Astrocyte of the hippocampus (primary cell): Measurements from ENCODE around the gene CPNE1.

Experiments
- DNase-seq: peaks from one replicate; pipeline ENCODE4 v3.0.0; 2011; ENCODE audit warnings: low read depth, low spot score

CPNE1 gene

DNA sequence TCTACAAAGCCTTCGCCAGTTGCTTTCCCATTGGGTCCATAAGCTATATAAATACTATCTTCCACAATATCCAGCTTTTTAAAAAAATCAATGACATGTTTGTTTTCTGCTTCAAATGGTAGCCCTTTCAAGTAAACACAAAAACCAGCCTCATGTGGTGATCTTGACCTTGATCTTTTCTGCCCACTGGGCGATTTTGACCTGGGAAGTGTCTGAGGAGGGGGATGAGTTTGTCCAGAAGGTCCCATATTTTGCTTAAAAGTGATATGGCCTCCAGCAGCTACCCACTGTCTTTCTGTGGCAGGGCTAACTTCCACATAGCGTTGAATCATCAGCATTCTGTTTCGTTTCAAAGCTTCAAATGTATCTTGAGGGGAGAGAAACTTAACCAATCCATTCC is 10.8 kb downstream of the CPNE1 start:
- DNase-seq = no peak

DNA sequence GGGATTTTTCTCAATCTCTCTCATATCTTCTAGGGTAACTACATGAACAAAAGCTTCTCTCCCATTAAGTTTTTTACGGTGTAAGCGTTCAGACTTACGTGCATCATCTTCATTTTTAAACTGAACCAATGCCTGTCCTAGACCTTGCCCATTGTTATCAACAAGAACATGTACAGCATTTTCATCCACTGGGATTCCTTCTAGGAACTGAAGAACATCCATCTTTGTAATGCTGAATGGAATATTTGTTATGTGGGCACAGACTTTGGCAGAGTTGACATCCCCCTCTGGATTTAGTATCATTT is 11.3 kb downstream of the CPNE1 start:
- no peak for DNase-seq

DNA sequence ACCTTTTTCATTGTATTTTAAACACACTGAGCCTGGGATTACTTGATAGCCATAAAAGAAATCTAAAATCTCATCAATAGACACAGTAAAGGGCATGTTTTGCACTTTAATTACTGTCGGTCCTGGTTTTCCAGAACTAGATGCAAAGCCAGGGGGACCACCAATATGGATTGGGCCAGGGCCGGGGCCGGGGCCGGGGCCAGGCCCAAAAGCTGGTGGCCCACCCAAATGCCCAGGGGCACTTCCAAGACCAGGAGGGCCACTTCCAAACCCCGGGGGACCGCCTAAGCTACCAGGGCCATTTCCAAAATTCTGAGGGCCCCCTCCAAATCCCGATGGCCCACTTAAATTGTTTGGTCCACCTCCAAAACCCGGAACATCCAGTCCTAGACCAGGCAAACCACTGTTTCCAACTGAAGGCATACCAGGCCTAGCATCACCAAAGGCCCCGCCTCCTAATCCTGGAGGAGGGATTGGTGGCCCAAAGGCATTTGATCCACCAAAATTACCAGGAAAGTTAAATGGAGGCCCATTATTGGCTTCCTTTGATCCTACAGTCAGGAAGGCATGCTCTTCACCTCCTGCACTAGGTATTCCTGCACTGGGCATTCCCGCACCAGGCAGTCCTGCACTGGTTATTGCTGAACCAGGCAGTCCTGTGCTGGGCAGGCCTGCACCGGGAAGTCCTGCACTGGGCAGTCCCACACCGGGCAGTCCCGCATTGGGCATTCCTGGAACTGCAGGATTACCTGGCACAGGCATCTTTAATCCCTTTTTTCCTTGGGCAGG is 11.9 kb downstream of the CPNE1 start:
- no peak for DNase-seq

DNA sequence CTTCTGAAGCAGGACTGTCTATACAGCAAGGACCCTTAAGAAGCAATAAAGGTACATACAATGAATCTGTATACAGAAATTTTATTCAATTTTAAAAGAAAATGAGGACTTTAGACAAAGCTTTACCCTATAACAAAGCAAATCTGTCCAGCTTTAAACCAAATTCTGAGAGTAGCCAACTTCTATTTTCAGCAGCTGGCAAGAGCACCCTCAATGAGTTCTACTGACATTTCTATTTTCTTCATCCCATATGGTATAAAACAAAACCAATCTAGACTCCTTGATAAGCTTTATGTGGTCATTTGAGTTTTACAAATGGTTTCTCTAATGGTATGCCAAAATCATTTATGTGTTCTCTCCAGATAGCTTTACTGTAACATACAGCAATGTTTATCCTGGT is 12.7 kb downstream of the CPNE1 start:
- no peak for DNase-seq

DNA sequence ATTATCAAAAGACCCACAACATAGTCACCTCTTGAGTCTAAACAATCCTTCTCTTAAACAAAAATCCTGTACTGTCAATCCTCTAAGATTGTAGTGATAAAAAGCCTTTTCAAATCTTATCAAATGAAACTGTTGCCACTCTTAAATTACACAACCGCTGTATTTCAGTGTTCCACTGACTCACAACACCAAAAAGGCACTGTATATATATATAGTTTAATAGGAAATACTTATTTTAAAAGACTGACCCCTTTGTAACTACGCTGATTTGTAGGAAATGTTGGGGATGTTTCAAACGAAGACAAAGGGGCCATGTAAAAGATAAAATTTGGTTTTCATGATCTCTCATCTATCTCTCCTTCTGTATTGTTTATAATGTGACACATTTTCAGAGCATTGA is 14.1 kb downstream of the CPNE1 start:
- no peak for DNase-seq

DNA sequence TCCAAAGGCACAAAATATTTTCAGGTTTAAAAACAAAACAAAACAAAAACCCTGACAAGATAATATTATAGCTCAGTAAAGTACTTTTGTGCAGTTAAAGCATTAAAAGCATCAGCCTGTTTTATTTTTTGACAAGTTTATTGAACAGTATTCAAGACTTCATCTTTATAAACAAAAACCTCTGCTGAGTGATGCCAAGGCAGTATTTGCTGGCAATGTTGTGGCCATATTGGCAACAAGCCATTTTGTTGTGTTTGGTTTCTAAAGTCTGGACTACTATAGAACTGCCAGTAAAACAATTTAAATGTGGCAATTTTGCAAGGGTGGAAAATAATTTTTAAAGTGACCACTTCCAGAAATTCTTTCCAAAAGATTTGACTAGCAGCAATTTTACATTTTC is 15.9 kb downstream of the CPNE1 start:
- DNase-seq = peak; percentile 56

DNA sequence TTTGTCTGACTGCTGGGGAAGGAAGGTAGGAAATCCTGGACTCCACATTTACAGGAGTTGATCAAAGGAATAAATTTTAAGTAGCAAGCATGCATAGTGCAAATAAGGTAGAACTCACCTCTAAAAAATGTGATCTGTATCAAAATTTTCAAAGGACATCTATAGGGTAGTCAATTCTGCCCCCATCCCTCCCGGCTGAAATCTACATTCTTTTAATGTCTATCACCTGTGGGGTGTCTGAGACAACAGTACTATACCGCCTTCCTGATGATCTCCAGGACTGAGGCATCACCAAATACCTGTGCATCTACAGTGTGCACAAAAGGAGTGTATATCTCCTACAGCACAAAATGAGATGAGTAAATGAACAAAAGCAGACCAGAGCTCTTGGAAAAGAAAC is 19.9 kb downstream of the CPNE1 start:
- no peak for DNase-seq

DNA sequence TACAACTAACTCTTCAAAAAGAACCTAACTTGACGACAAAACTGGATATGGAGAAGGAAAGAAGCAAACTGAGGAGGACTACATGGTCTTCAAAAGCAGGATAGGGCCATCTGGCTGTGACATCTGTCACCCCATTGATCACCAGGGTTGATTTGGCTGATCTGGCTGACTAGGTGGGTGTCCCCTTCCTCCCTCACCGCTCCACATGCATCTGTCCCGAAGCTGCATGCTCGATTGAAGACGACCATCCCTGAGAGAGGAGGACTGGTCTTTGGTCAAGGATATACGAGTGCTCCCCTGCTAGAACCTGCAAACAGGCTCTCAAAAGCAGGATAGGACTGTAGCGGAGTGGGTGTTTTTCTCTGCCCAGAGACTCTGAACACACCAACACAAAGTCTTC is 21.7 kb downstream of the CPNE1 start:
- no peak for DNase-seq

DNA sequence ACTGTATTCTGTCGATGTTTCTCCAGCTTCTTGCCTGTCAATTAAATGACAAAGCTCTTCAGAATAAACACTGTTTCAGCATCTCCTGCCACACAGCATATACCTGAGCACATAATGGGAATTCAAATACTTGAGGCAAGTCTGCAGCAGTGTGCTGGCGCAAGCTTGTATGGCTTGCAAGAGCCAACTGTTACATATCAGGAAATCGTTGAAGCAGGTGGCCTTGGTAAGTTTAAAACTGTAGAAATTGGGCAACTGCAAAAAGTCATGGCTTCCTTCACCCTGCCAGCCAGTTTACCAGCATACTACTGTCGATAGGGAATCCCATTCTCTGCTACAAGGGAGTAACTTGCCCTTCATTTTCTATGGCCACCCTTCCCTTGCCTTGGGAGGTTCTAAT is 23.0 kb downstream of the CPNE1 start:
- DNase-seq = no peak

DNA sequence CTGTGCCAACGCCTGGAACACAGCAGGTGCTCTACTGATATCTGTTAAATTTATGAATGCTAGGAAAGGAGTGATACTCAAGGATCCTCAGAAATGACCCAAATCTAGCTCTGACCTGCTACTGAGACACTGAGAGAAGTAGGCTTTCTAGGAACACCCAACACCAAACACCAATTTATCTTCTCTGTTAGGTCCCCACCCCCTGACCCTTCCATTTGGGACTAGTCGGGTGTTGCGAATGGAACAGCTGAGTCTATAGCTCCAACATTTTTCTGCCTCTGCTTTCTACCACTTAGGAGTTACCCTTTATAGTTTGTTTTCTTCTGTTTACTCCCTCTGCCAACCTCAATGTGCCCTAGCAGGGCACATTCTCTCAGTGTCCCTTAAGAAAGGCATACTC is 24.0 kb downstream of the CPNE1 start:
- DNase-seq = no peak

DNA sequence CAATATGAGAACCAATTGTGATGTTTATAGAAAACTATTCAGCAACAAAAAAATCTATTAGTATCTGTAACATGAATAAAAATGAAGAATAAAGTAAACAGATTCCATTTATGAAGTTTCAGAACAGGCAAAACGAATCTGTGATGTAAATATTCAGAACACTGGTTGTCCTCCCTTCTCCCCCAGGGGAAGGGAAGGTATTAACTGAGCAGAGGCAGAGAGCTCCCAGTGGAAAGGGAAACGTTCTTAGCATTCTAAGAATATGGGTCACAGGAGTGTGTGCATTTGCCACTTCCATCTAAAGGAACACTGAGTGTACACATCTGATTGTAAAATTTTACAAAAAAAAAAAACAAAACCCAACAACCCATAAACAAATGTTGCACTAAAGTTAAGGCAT is 25.9 kb downstream of the CPNE1 start:
- DNase-seq = no peak

DNA sequence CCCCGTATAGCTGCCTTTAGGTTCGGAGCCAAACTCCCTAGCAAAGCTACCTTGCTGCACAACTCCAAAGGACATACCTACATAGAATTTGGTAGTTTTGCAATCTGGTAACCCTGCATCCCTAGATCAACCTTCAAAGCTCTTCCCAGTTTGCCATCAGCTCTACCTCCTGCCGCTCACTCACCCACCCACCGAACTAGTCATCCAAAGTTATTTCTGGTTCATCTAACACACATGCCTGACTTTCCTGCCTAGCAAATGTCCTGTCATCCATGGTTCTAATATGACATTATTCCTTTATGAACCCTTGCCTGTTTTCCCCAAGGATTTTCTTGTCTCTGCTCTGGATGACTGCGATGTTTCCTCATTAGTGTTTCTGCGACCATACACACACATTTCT is 27.4 kb downstream of the CPNE1 start:
- DNase-seq = no peak

DNA sequence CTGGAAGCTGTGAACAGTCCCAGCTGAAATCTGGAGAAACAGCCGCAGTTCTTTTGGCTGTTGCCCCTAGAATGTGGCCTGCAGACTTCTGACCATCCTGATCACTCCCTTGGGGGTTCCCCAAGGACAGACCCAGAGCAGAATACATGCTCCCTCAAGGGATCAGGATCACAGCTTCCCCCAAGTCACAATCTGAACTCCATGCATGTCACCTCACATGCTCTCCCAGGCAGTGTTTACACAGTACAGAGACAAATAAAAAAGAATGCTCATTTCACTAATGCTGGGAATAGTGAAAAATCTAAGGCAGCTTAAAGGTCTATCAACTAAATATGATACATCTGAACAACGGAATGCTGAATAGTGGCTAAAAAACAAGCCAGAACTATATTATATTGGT is 28.6 kb downstream of the CPNE1 start:
- no peak for DNase-seq

DNA sequence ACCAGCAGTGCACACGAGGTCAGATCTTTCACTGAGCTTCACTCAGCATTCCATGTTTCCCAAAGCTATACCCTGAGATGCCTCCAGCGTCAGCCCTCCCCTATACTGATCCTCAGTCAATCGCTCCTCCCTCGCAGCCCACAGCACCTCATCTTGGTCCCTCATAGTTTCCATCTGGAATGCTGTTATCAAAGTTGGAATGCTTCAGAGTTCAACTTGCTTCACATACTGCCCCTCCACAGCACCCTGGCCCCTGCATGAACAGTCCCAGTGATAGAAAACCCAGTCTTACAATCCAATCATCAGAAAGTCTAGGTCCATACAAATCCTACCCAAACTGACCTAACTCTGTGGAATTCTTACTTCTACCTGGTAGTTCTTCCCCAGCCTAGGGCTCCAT is 29.0 kb downstream of the CPNE1 start:
- DNase-seq = no peak

DNA sequence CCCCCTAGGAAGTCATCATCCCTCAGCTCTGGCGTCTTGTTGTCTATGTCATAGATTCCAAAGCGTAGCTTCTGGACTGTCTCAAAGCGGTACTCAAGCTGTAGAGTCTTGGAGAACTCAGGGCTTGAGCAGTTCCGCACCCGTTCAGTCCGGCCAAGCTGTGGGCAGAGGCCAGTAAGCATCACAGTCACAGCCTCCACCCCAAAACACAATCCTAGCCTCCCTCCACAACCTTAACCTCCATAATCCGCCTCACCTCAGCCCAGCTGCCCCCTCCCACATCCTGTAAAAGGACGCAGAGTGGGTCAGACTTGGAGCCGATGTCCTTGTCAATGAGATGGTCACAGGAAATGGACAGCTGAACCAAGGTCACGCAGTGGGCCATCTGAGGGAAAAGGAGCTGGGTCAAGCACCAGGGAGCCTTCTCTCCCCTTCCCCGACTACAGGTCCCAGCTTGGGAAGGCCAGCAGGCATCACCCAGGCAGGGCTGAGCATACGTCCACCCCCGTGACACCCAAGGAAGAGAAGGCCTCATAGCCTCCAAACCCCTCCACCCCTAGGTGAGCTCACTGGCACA is 32.1 kb downstream of the CPNE1 start:
- DNase-seq = no peak

DNA sequence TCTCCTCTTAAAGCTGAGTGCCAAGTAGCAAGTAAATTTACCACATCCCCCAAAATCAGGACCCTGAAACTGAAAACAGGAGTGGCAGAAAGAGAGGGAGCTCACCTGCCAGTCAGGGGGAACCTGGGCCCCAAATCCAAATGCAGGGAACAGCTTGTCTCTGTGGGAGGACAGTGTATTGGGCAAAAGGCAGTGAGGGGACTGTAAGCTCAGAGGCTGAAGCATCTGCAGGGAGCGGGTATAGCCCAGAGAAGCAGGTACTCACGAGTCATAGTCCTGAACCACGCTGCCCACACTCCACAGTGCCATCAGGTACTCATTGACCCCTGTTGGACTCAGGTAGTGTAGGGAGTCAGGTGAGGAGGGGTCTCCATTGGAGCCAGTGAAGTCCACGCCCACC is 34.1 kb downstream of the CPNE1 start:
- DNase-seq = no peak

DNA sequence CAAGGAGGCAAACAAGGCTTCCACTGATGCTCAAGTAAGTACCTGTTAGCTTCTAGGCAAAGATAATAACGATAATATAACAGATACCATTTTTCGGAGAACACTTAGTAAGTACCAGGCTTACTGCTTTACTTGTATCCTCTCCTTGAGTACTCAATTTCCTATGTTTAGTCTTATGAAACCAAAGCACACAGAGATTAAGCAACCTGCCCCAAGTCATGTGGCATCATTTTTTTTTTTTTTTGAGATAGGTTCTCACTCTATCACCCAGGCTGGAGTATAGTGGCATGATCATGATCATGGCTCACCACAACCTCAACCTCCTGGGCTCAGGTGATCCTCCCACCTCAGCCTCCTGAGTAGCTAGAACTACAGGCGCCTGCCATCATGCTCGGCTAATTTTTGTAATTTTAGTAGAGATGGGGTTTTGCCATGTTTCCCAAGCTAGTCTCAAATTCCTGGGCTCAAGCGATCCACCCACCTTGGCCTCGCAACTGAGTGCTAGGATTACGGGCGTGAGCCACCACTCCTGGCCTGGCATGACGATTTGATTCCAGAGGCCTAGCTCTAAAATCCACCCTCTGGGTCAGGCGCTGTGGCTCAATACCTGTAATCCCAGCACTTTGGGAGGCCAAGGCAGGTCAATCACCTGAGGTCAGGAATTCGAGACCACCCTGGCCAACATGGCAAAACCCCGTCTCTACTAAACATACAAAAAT is 35.1 kb downstream of the CPNE1 start:
- no peak for DNase-seq

DNA sequence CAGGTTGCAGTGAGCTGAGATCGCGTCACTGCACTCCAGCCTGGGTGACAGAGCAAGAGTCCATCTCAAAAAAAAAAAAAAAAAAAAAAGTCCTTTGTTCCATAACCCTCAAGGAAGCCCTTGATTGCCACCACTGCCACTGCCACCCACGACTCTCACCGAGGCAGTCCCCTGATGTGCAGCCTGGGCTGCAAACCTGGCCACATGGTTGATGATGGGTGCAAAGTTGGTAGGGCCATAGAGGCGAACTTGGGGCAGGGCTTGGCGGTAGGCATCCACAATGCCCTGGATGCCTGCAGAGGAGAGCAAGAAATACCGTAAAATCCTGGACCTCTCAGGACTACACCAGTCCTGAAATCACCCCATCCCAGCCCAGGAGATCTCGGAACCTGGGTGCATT is 37.6 kb downstream of the CPNE1 start:
- no peak for DNase-seq

DNA sequence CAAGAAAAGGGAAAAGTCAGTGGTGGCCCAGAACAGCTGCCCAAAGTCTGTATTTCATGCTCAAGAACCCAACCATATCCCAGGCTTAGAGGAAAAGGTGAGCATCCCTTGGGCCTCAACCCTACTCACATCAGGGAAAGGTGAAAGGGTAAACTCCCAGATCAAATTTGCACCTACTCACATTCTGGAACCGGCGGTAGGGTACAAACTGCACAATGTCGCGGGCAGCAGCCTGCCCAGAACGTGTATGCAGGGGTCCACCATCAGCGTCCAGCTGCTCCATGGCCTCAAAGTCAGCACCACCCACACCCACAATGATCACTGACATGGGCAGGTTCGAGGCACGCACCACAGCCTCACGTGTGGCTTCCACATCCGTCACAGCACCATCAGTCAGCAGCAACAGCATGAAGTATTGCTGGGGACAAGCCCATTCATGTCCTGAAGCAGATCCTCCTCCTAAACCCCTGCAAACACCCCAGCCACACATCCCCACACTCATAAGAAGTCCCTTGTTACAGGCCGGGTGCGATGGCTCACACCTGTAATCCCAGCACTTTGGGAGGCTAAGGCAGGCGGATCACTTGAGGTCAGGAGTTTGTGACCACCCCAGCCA is 38.2 kb downstream of the CPNE1 start:
- DNase-seq = no peak

DNA sequence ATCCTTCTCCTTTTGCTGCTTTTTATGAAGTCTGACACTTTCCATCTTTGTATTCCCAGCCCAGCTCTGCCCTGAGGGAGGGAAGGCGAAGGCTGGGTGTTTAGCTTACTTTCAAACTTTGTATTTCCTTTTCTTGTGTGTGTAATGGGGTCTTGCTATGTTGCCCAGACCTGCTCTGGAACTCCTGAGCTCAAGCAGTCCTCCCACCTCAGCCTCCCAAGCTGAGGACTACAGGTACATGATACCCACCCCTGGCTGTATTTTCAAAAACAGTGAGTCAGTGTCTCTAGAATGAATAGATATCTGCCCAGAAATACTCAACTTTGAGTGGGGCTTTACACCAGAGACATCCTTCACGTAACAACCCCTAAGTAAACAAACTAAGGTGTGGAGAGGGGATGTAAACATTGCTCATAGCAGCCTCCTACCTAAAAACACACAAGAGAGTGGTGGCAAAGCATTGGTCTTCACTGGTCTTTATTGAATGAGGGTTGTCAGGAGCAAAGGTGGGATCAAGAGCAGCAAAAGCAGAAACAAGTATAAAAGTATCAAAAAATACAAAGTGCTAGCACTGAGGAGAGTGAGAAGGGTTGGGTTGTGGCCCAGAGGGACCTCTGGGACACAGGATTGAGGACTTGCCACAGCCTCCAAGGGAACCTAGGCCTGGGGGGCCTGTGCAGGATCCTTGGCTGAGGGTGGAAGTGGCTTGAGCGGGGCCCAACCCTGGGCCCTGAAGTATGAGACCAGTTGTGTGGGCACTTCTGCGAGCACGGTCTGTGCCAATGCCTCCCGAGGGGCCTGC is 38.9 kb downstream of the CPNE1 start:
- DNase-seq = no peak

DNA sequence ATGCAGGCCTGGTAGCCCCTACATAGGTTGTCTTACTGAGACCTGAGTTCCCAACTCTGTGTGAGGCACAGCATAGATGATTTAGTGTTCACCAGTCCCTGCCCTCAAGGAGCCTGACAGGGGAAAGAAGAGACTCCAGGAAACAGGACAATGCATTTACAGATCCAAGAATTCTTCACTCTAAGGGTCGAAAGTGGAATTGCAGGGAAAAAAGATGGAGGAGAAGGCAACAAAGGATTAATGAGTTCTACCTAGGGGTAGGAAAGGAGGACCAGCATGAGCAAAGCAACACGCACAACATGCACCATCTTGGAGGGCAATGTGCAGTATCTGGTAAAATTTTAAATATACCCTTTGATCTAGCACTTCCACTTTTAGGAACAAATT is 43.1 kb downstream of the CPNE1 start:
- no peak for DNase-seq
